Pulmonary artery endothelial cell (primary cell): ENCODE results near the gene AKT1. TPM values are rescaled to one million over a fixed set of nuclear protein-coding genes. Genes with fewer than 3 reads are reported as not detected.

Source experiments
- DNase-seq: peaks from one replicate; pipeline ENCODE4 v3.0.0-alpha.2; 2011; ENCODE audit warnings: low read depth, low spot score
- total RNA-seq: library from RNA; depleted of rRNA; stranded (reverse); fragments of >200 nt; gene quantifications from 2 replicates; pipeline ENCODE4 v1.2.3, GENCODE V29; 2014

Gene AKT1
- total RNA-seq, 1 donor from 2014 or later = 229 TPM

- DNase-seq = no peak
Measured at GRCh38 chr14:104799244-104800014, 3.9 kb upstream of the AKT1 start.

GRCh38 chr14:104798300-104799243 lies 3.0 kb upstream of the AKT1 start:
- DNase-seq = no peak

- no peak for DNase-seq
Measured at GRCh38 chr14:104797115-104798044, 1.8 kb upstream of the AKT1 start.

- no peak for DNase-seq
Measured at GRCh38 chr14:104796687-104797081, 1.1 kb upstream of the AKT1 start.

- no peak for DNase-seq
Measured at GRCh38 chr14:104795781-104796686, 486 bp upstream of the AKT1 start.

- no peak for DNase-seq
Measured at GRCh38 chr14:104794631-104794992, 936 bp downstream of the AKT1 start.

GRCh38 chr14:104794099-104794498 lies 1.4 kb downstream of the AKT1 start:
- DNase-seq = no peak

- no peak for DNase-seq
Measured at GRCh38 chr14:104793703-104793959, 1.9 kb downstream of the AKT1 start.

- no peak for DNase-seq
Measured at GRCh38 chr14:104792945-104793702, 2.4 kb downstream of the AKT1 start.

- DNase-seq = no peak
Measured at GRCh38 chr14:104792101-104792884, 3.3 kb downstream of the AKT1 start.

GRCh38 chr14:104791425-104791824 lies 4.1 kb downstream of the AKT1 start:
- no peak for DNase-seq

- DNase-seq = no peak
Measured at GRCh38 chr14:104789752-104790743, 5.5 kb downstream of the AKT1 start.

- DNase-seq = no peak
Measured at GRCh38 chr14:104788873-104789663, 6.5 kb downstream of the AKT1 start.

- DNase-seq = no peak
Measured at GRCh38 chr14:104788161-104788818, 7.3 kb downstream of the AKT1 start.

GRCh38 chr14:104787736-104788135 lies 7.8 kb downstream of the AKT1 start:
- no peak for DNase-seq
